ENCODE measurements around the gene TPPP2.

DNA sequence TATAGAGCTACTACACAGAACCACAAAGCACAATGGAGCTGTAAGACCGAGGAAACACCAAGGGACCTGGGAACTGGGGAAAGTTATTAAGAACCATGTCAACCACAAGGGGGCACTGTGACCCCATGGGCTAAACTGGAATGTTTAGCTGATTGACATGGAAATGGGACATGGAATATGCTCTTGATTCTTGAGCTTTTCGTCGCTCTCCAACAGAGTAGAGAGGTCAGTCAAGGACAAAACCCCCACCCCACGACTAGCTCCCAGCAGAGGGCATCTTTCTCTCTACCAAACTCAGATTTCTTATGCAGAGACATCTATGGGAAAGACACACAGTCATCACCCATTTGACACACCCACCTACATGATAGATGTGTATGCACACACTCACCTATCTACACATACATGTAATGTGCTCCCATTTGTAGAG, 15.2 kb upstream of the TPPP2 start:
- TF ChIP-seq ZFP30 (CRISPR knock-in tag; IDR thresholded peaks at IDR 0.05) (no peak), ARNTL (CRISPR knock-in tag; IDR thresholded peaks at IDR 0.05; ENCODE audit: borderline replicate concordance, low read depth) (no peak), ZNF8 (CRISPR knock-in tag; IDR thresholded peaks at IDR 0.05) (no peak), PATZ1 (CRISPR knock-in tag; IDR thresholded peaks at IDR 0.05; ENCODE audit: borderline replicate concordance) (no peak), ISL1 (CRISPR knock-in tag; IDR thresholded peaks at IDR 0.05) (no peak), ESRRG (CRISPR knock-in tag; IDR thresholded peaks at IDR 0.05) (no peak), OSR1 (CRISPR knock-in tag; IDR thresholded peaks at IDR 0.05) (no peak), GLIS3 (CRISPR knock-in tag; IDR thresholded peaks at IDR 0.05) (no peak), RARB (CRISPR knock-in tag; IDR thresholded peaks at IDR 0.05) (no peak), CSDC2 (CRISPR knock-in tag; IDR thresholded peaks at IDR 0.05) (no peak), ZC3H10 (CRISPR knock-in tag; IDR thresholded peaks at IDR 0.05) (no peak)
- TF ChIP-seq, protein P1, sequence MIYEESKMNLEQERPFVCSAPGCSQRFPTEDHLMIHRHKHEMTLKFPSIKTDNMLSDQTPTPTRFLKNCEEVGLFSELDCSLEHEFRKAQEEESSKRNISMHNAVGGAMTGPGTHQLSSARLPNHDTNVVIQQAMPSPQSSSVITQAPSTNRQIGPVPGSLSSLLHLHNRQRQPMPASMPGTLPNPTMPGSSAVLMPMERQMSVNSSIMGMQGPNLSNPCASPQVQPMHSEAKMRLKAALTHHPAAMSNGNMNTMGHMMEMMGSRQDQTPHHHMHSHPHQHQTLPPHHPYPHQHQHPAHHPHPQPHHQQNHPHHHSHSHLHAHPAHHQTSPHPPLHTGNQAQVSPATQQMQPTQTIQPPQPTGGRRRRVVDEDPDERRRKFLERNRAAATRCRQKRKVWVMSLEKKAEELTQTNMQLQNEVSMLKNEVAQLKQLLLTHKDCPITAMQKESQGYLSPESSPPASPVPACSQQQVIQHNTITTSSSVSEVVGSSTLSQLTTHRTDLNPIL (CRISPR knock-in tag; IDR thresholded peaks at IDR 0.05; ENCODE audit: low read depth) = no peak

All from SK-N-SH treated with all-trans-retinoic acid at 6 μM for 48 hours (cell line).